Fibroblast of lung (primary cell): ENCODE measurements around the gene DSTN. TPM values are rescaled to one million over a fixed set of nuclear protein-coding genes. Genes with fewer than 3 reads are reported as not detected.

Experiments
- DNase-seq, 2 donors: peaks; one replicate each; pipeline versions ENCODE4 v3.0.0 to v3.0.0-alpha.2; 2010; ENCODE audit warnings: low read depth in 2 of 2
- H2AFZ ChIP-seq: 2 replicates; pipeline ENCODE4 v1.5.1; 2012; ENCODE audit warnings: low read length, control low read depth, inconsistent platforms
- H3K27ac ChIP-seq: 2 replicates; pipeline ENCODE4 v1.5.1; 2011; ENCODE audit warnings: low read length, control low read depth; ENCODE audit not compliant: insufficient read depth
- H3K27me3 ChIP-seq: 2 replicates; pipeline ENCODE4 v1.5.1; 2011; ENCODE audit warnings: mild to moderate bottlenecking, low read length; ENCODE audit not compliant: control insufficient read depth, insufficient read depth
- H3K36me3 ChIP-seq: 2 replicates; pipeline ENCODE4 v1.5.1; 2011; ENCODE audit warnings: low read length; ENCODE audit not compliant: control insufficient read depth, insufficient read depth
- H3K4me1 ChIP-seq: 2 replicates; pipeline ENCODE4 v1.5.1; 2011; ENCODE audit warnings: low read length; ENCODE audit not compliant: control insufficient read depth, insufficient read depth; ENCODE audit errors: extremely low read depth
- H3K4me2 ChIP-seq: 2 replicates; pipeline ENCODE4 v1.5.1; 2011; ENCODE audit warnings: low read length, control low read depth; ENCODE audit not compliant: insufficient read depth; ENCODE audit errors: extremely low read depth
- H3K4me3 ChIP-seq, 4 experiments: fragments of 200-600 bp in 1 of 4; sonication (generic) in 1 of 4; replicated peaks in 1 of 4; 2 replicates each; pipeline ENCODE4 v1.5.1; 2011 to 2016; ENCODE audit warnings: low read length in 4 of 4, low read depth in 3 of 4, mild to moderate bottlenecking in 3 of 4, control low read depth in 2 of 4, inconsistent platforms in 1 of 4, mixed read lengths in 1 of 4; ENCODE audit not compliant: insufficient read depth in 1 of 4; ENCODE audit errors: control extremely low read depth in 1 of 4
- H3K79me2 ChIP-seq: 2 replicates; pipeline ENCODE4 v1.5.1; 2012; ENCODE audit warnings: mild to moderate bottlenecking, low read length, inconsistent platforms; ENCODE audit not compliant: control insufficient read depth, insufficient read depth
- H3K9ac ChIP-seq: 2 replicates; pipeline ENCODE4 v1.5.1; 2011; ENCODE audit warnings: mild to moderate bottlenecking, low read length, control low read depth; ENCODE audit not compliant: insufficient read depth
- H3K9me3 ChIP-seq: 2 replicates; pipeline ENCODE4 v1.5.1; 2012; ENCODE audit warnings: low read depth, low read length; ENCODE audit not compliant: control insufficient read depth, insufficient read depth
- H4K20me1 ChIP-seq: 2 replicates; pipeline ENCODE4 v1.5.1; 2011; ENCODE audit warnings: low read length; ENCODE audit not compliant: control insufficient read depth, insufficient read depth; ENCODE audit errors: extremely low read depth
- CTCF ChIP-seq, 2 donors: IDR thresholded peaks in 1 of 2; conservative IDR thresholded peaks in 1 of 2; 1 replicate in 1 of 2; 2 replicates in 1 of 2; pipeline ENCODE4 v1.5.1; 2011 to 2012; ENCODE audit warnings: low read length in 2 of 2, control low read depth in 1 of 2, inconsistent platforms in 1 of 2, low read depth in 1 of 2, mild to moderate bottlenecking in 1 of 2
- EZH2 ChIP-seq: IDR thresholded peaks from 2 replicates; pipeline ENCODE4 v1.5.1; 2012; ENCODE audit warnings: low read length, control low read depth, mild to moderate bottlenecking; ENCODE audit errors: missing control alignments
- polyA plus RNA-seq, 2 donors: library from polyadenylated mRNA; depleted of rRNA in 1 of 2; stranded (reverse) in 1 of 2; unstranded in 1 of 2; fragments of >200 nt; gene quantifications; 2 replicates each; pipeline ENCODE4 v1.2.1, GENCODE V29; 2011 to 2012; ENCODE audit warnings: missing spikeins in 1 of 2
- total RNA-seq: library from RNA; depleted of rRNA; stranded (reverse); fragments of >200 nt; gene quantifications from 2 replicates; pipeline ENCODE4 v1.2.1, GENCODE V29; 2014

Gene DSTN
- total and polyA plus RNA-seq, 2 donors (not counting 1 experiment from before 2014, with no cell fraction given) = 289 to 737 TPM

DNA sequence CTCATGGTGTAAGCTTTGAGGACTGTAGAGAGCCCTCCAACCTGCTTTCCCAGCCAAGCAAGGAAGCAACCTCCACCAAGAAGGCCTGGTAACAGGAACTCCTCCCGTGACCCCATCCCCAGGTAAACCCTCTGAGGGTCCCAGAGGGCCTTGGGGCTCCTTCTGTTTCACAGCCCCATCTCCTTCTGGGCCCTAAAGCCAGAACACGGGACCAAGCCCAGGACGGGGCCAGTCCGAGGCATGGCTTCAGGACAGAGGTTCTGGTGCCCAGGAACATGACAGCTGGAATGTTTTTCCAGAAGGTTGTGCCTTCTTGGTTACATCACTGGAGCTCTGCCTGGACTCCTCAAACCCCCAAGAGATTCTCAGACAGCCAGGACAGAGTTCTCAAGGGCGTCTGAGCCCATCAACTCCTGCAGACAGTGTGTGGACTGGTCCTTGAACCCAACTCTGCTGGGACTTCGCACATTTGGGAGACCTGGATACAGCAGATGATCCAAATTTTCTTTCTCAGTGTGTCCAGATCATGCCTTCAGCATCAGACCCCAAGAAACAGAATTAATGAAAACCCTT is 69.0 kb downstream of the DSTN start:
- H3K9ac ChIP-seq = no peak overlapping the region
- H3K4me3 ChIP-seq = no peak overlapping the region
- no peak for DNase-seq
- peaks cover 70% of the 10 kb centered on the region for H3K79me2 ChIP-seq
- H3K27me3 ChIP-seq = no peaks in the 10 kb centered on the region
- H3K4me2 ChIP-seq = no peak overlapping the region
- H2AFZ ChIP-seq = no peak overlapping the region
- peaks cover 4% of the 10 kb centered on the region for H4K20me1 ChIP-seq
- H3K27ac ChIP-seq = no peak overlapping the region
- TF ChIP-seq EZH2 = no peak
- TF ChIP-seq CTCF (conservative IDR thresholded peaks at IDR 0.05 in 1 of 2, IDR thresholded peaks at IDR 0.05 in 1 of 2; ENCODE audit: low read depth in 1 of 2, low read length in 2 of 2) = no peak
- H3K36me3 ChIP-seq = peaks cover 62% of the 10 kb centered on the region
- peaks cover 23% of the 10 kb centered on the region for H3K4me1 ChIP-seq
- H3K9me3 ChIP-seq = no peaks in the 10 kb centered on the region

- Histone ChIP-seq H3K9ac (no peak overlapping the region), H3K9me3 (no peaks in the 10 kb centered on the region), H4K20me1 (peaks cover 6% of the 10 kb centered on the region), H3K4me2 (no peak overlapping the region), H3K27me3 (no peaks in the 10 kb centered on the region), H3K36me3 (peaks cover 51% of the 10 kb centered on the region), H3K79me2 (peaks cover 81% of the 10 kb centered on the region), H3K27ac (no peak overlapping the region), H2AFZ (no peak overlapping the region), H3K4me3 (no peak overlapping the region), H3K4me1 (peaks cover 20% of the 10 kb centered on the region)
- DNase-seq = no peak
- no peak for TF ChIP-seq CTCF (conservative IDR thresholded peaks at IDR 0.05 in 1 of 2, IDR thresholded peaks at IDR 0.05 in 1 of 2; ENCODE audit: low read depth in 1 of 2, low read length in 2 of 2)
- no peak for TF ChIP-seq EZH2
Observed at GRCh38 chr20:17640146-17640874, 70.4 kb downstream of the DSTN start.

DNA sequence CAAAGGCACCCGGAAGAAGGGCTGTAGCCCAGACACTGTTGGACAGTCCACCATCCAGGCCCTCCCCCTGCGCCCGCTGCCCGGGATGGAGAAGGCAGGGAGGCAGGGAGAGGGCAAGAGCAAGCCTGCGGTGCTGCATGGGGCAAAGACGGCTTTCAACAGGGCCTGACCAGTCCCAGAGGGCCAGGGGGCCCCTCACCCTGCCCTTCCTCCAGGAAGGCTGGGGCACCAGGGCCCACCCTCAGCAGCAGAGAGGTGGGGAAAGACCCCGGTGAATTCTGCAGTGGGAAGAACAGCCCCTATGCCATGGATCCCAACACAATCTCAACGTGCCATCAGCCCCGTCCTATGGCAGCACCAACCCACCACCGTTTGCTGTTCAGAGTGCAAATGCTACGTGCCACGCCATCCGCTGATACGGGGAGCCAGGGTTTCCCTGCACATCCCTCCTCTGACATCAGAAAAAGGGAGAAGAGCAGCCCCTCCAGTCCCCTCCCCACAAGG is 71.1 kb downstream of the DSTN start:
- Histone ChIP-seq H4K20me1 (peaks cover 6% of the 10 kb centered on the region), H3K9me3 (no peaks in the 10 kb centered on the region), H3K4me1 (peaks cover 16% of the 10 kb centered on the region), H3K4me3 (no peak overlapping the region), H2AFZ (no peak overlapping the region), H3K9ac (no peak overlapping the region), H3K36me3 (peaks cover 51% of the 10 kb centered on the region), H3K4me2 (no peak overlapping the region), H3K27ac (no peak overlapping the region), H3K27me3 (no peaks in the 10 kb centered on the region), H3K79me2 (peaks cover 87% of the 10 kb centered on the region)
- no peak for DNase-seq
- no peak for TF ChIP-seq CTCF (conservative IDR thresholded peaks at IDR 0.05 in 1 of 2, IDR thresholded peaks at IDR 0.05 in 1 of 2; ENCODE audit: low read depth in 1 of 2, low read length in 2 of 2)
- no peak for TF ChIP-seq EZH2
